HG03432 (cell line): ENCODE data around the gene NDRG4.

Source experiments
- ATAC-seq: cut with Tn5 transposase; IDR thresholded peaks from one replicate; pipeline ENCODE4 v1.9.1; 2021; ENCODE audit warnings: mild to moderate bottlenecking, moderate library complexity; ENCODE audit not compliant: unreplicated experiment

The NDRG4 gene

GRCh38 chr16:58499615-58500351, at the start of gene NDRG4:
NDRG4 (plus strand) TSS chr16:58500143; CDS start chr16:58500249, 106 bp downstream.
- peak; percentile 69 for ATAC-seq

- no peak for ATAC-seq
Measured at GRCh38 chr16:58450590-58450989, 49.4 kb upstream of the NDRG4 start.

- no peak for ATAC-seq
Measured at GRCh38 chr16:58451265-58451689, 48.7 kb upstream of the NDRG4 start.

GRCh38 chr16:58451945-58452401, 48.0 kb upstream of the NDRG4 start:
- ATAC-seq, result no peak

- ATAC-seq, result no peak
Measured at GRCh38 chr16:58452640-58453039, 47.3 kb upstream of the NDRG4 start.

GRCh38 chr16:58454178-58454577, 45.8 kb upstream of the NDRG4 start:
- no peak for ATAC-seq

GRCh38 chr16:58454856-58455255, 45.1 kb upstream of the NDRG4 start:
- no peak for ATAC-seq

GRCh38 chr16:58455750-58456149, 44.2 kb upstream of the NDRG4 start:
- no peak for ATAC-seq

GRCh38 chr16:58456193-58456592, 43.8 kb upstream of the NDRG4 start:
- no peak for ATAC-seq

- no peak for ATAC-seq
Measured at GRCh38 chr16:58458606-58459343, 41.2 kb upstream of the NDRG4 start.

- ATAC-seq, result no peak
Measured at GRCh38 chr16:58459344-58460218, 40.4 kb upstream of the NDRG4 start.

GRCh38 chr16:58460219-58460610, 39.7 kb upstream of the NDRG4 start:
- ATAC-seq, result no peak

- ATAC-seq, result no peak
Measured at GRCh38 chr16:58461056-58461455, 38.9 kb upstream of the NDRG4 start.

- no peak for ATAC-seq
Measured at GRCh38 chr16:58461640-58462039, 38.3 kb upstream of the NDRG4 start.

GRCh38 chr16:58462089-58462488, 37.9 kb upstream of the NDRG4 start:
- no peak for ATAC-seq

- no peak for ATAC-seq
Measured at GRCh38 chr16:58462499-58462996, 37.4 kb upstream of the NDRG4 start.

GRCh38 chr16:58462997-58463941, 36.7 kb upstream of the NDRG4 start:
- peak; percentile 35 for ATAC-seq

GRCh38 chr16:58464047-58464915, 35.7 kb upstream of the NDRG4 start:
- peak; percentile 40 for ATAC-seq
